ENCODE data around the gene AVL9. TPM values are rescaled to one million over a fixed set of nuclear protein-coding genes. Genes with fewer than 3 reads are reported as not detected.

Gene AVL9
- total and polyA plus RNA-seq, 9 of the 15 experiments (the other 6 are each of a cell fraction or from before 2014, with no cell fraction given) = 6.4 to 66.2 (median 30.1) TPM

GRCh38 chr7:32588657-32589056 is 93.4 kb downstream of the AVL9 start:
- H4K20me1 ChIP-seq (replicated peaks; ENCODE audit: control insufficient read depth, insufficient read depth, low read length) = no peaks in the 10 kb centered on the region
- intact Hi-C loops (cut with micrococcal nuclease) = loop anchor here (5.0 kb wide), 1 partner anchor 84 kb away; no protein-coding TSS in a partner anchor
- H3K9me3 ChIP-seq (replicated peaks; ENCODE audit: control insufficient read depth, insufficient read depth, low read depth, low read length) = no peaks in the 10 kb centered on the region
- WGBS (ENCODE audit: insufficient coverage, low coverage, missing lambda C conversion rate) = 54% methylated on average over 2 of the region's 2 CpGs
- no peak overlapping the region for H3K4me3 ChIP-seq
- FAIRE-seq = no peak
- CTCF ChIA-PET (ENCODE audit: low intra/inter-chr PET ratio) = no interaction called here
- POLR2A ChIA-PET = interaction anchor here (1.1 to 2.4 kb wide), 3 partner anchors 10 to 20 kb away, joined by 3 to 5 read pairs (median 4); no protein-coding TSS in a partner anchor
- H3K4me2 ChIP-seq (ENCODE audit: insufficient read depth, low read length) = no peak overlapping the region
- in situ Hi-C loops (cut with MboI) = no loop called here
- H3K79me2 ChIP-seq (ENCODE audit: control insufficient read depth, insufficient read depth, low read length) = no peaks in the 10 kb centered on the region
- no peak for TF ChIP-seq TRIM24 (IDR thresholded peaks at IDR 0.05)
- TF ChIP-seq TCF7 (IDR thresholded peaks at IDR 0.05; ENCODE audit: borderline replicate concordance) = no peak
- TF ChIP-seq RCOR1 (IDR thresholded peaks at IDR 0.05; ENCODE audit: borderline replicate concordance in 1 of 2, low read depth in 2 of 2, low read length in 2 of 2) = no peak
- no peak for TF ChIP-seq USF2 (CRISPR knock-in tag; IDR thresholded peaks at IDR 0.05)
- TF ChIP-seq FOSL1 (tag; conservative IDR thresholded peaks at IDR 0.05) = 0 out of 2 replicates have a peak, but pooled peaks have one; percentile 24
- no peak for TF ChIP-seq HMG20B (CRISPR knock-in tag; IDR thresholded peaks at IDR 0.05)
- TF ChIP-seq NR4A1 (CRISPR knock-in tag; IDR thresholded peaks at IDR 0.05) = no peak
- TF ChIP-seq NR4A1 (tag; IDR thresholded peaks at IDR 0.05) = no peak
- no peak for TF ChIP-seq EWSR1 (IDR thresholded peaks at IDR 0.05; ENCODE audit: borderline replicate concordance, low read depth, partially characterized antibody)
- no peak for TF ChIP-seq THRA (IDR thresholded peaks at IDR 0.05)
- H2AFZ ChIP-seq (ENCODE audit: low read depth, low read length) = no peak overlapping the region
- peaks cover 5 to 24% of the 10 kb centered on the region in 2 experiments; a peak in 3 of 5 replicates for H3K4me1 ChIP-seq (replicated peaks in 1 of 2; ENCODE audit: control insufficient read depth in 2 of 2, insufficient read depth in 2 of 2, low read length in 2 of 2)
- no TSS peak for BruUV-seq (replicated peaks)
- peak; percentile 8; the same call in 2 of the 3 replicates for ATAC-seq
- no peaks in the 10 kb centered on the region for H3K9me1 ChIP-seq (ENCODE audit: control insufficient read depth, insufficient read depth, low read length)
- peak in 1 of 4 experiments; percentile 22 for DNase-seq (ENCODE audit: extremely low read depth in 1 of 4, low spot score in 3 of 4)
- no peaks in the 10 kb centered on the region for H3K27me3 ChIP-seq (ENCODE audit: control insufficient read depth in 2 of 2, insufficient read depth in 2 of 2, low read length in 2 of 2)
- 0 out of 3 replicates have a peak overlapping the region, but pooled peaks have one; percentile 1 for H3K27ac ChIP-seq (ENCODE audit: extremely low read depth, low read depth, low read length)
- H3K36me3 ChIP-seq (ENCODE audit: control insufficient read depth, insufficient read depth, low read length) = peaks cover 58% of the 10 kb centered on the region; the same call in 2 of the 3 replicates
- no peak overlapping the region for H3K9ac ChIP-seq (ENCODE audit: insufficient read depth in 1 of 2, low read depth in 2 of 2, low read length in 2 of 2)

Data from K562 (cell line).